IMR-90 (cell line): ENCODE data around the gene KCTD8. TPM values are rescaled to one million over a fixed set of nuclear protein-coding genes. Genes with fewer than 3 reads are reported as not detected.

ENCODE experiments used
- ATAC-seq: fragments of 200-7000 bp; cut with Tn5 transposase; 2 replicates; pipeline ENCODE4 v1.9.1; 2020; ENCODE audit warnings: low read depth, mild to moderate bottlenecking, moderate library complexity
- BruUV-seq: library from RNA; stranded (reverse); fragments of 400-500 nt; replicated peaks from 2 replicates; lab custom pipeline; 2021; lab: Mats Ljungman, UMichigan
- CTCF ChIA-PET: fragments of 300-600 bp; formaldehyde crosslinking; extraction: SDS; loops from one replicate; lab custom pipeline; 2021; ENCODE audit warnings: antibody characterized with exemption; lab: Yijun Ruan, JAX
- POLR2A ChIA-PET: fragments of 300-600 bp; sonication (Branson Sonifier 250); formaldehyde crosslinking; loops from one replicate; lab custom pipeline; 2022; ENCODE audit warnings: antibody characterized with exemption; ENCODE audit not compliant: unreplicated experiment; lab: Charles Lee
- DNase-seq: peaks from one replicate; pipeline ENCODE4 v3.0.0; 2013
- H2AFZ ChIP-seq: replicated peaks from 2 replicates; pipeline ENCODE3; 2013; ENCODE audit warnings: low read length, mild to moderate bottlenecking; ENCODE audit not compliant: poor library complexity
- H2AK5ac ChIP-seq: 2 replicates; pipeline ENCODE4 v1.6.1; 2013; ENCODE audit warnings: low read depth, low read length, inconsistent platforms
- H2AK9ac ChIP-seq: replicated peaks from 2 replicates; pipeline ENCODE3; 2013; ENCODE audit warnings: mild to moderate bottlenecking, low read depth, low read length, moderate library complexity; ENCODE audit not compliant: poor library complexity
- H2BK120ac ChIP-seq: 2 replicates; pipeline ENCODE4 v1.6.1; 2013; ENCODE audit warnings: low read depth, low read length, inconsistent platforms
- H2BK15ac ChIP-seq: 3 replicates; pipeline ENCODE4 v1.6.1; 2013; ENCODE audit warnings: low read depth, low read length, inconsistent platforms
- H2BK20ac ChIP-seq: 2 replicates; pipeline ENCODE4 v1.6.1; 2013; ENCODE audit warnings: low read depth, mild to moderate bottlenecking, inconsistent platforms, low read length, moderate library complexity
- H2BK5ac ChIP-seq: 2 replicates; pipeline ENCODE4 v1.6.1; 2013; ENCODE audit warnings: mild to moderate bottlenecking, low read depth, low read length, inconsistent platforms; ENCODE audit not compliant: poor library complexity, severe bottlenecking
- H3K14ac ChIP-seq: replicated peaks from 2 replicates; pipeline ENCODE4 v1.6.1; 2013; ENCODE audit warnings: low read depth, low read length, inconsistent platforms
- H3K18ac ChIP-seq: 2 replicates; pipeline ENCODE4 v1.6.1; 2013; ENCODE audit warnings: low read depth, low read length, control low read depth
- H3K23ac ChIP-seq: 2 replicates; pipeline ENCODE4 v1.6.1; 2013; ENCODE audit warnings: low read depth, low read length, inconsistent platforms
- H3K27ac ChIP-seq: 2 replicates; pipeline ENCODE4 v1.5.1; 2013; ENCODE audit warnings: mild to moderate bottlenecking, control low read depth, low read length; ENCODE audit not compliant: insufficient read depth
- H3K27me3 ChIP-seq: 2 replicates; pipeline ENCODE4 v1.6.1; 2013; ENCODE audit warnings: low read length; ENCODE audit not compliant: control insufficient read depth, insufficient read depth
- H3K36me3 ChIP-seq: 2 replicates; pipeline ENCODE4 v1.6.1; 2013; ENCODE audit warnings: low read length, mixed read lengths; ENCODE audit not compliant: control insufficient read depth, insufficient read depth
- H3K4ac ChIP-seq: 2 replicates; pipeline ENCODE4 v1.6.1; 2013; ENCODE audit warnings: low read depth, low read length, inconsistent platforms
- H3K4me1 ChIP-seq: 2 replicates; pipeline ENCODE4 v1.6.1; 2013; ENCODE audit warnings: low read length, mixed read lengths; ENCODE audit not compliant: control insufficient read depth, insufficient read depth
- H3K4me2 ChIP-seq: 2 replicates; pipeline ENCODE4 v1.6.1; 2013; ENCODE audit warnings: low read depth, mild to moderate bottlenecking, control low read depth, low read length, moderate library complexity
- H3K4me3 ChIP-seq: 2 replicates; pipeline ENCODE4 v1.5.1; 2013; ENCODE audit warnings: low read depth, mild to moderate bottlenecking, control low read depth, low read length, moderate library complexity; ENCODE audit not compliant: insufficient read depth
- H3K56ac ChIP-seq: 2 replicates; pipeline ENCODE4 v1.6.1; 2013; ENCODE audit warnings: low read length, inconsistent platforms; ENCODE audit not compliant: insufficient read depth; ENCODE audit errors: extremely low read depth
- H3K79me1 ChIP-seq, 2 experiments: 2 replicates each; pipeline ENCODE4 v1.6.1; 2013; ENCODE audit warnings: low read length in 2 of 2, inconsistent platforms in 1 of 2, low read depth in 1 of 2
- H3K9ac ChIP-seq: 2 replicates; pipeline ENCODE4 v1.6.1; 2013; ENCODE audit warnings: low read depth, low read length, control low read depth
- H3K9me1 ChIP-seq: 2 replicates; pipeline ENCODE4 v1.6.1; 2013; ENCODE audit warnings: low read length, inconsistent platforms; ENCODE audit not compliant: insufficient read depth
- H3K9me3 ChIP-seq: 2 replicates; pipeline ENCODE4 v1.6.1; 2013; ENCODE audit warnings: low read length; ENCODE audit not compliant: control insufficient read depth, insufficient read depth
- H4K20me1 ChIP-seq: 2 replicates; pipeline ENCODE4 v1.6.1; 2013; ENCODE audit warnings: low read length, inconsistent platforms; ENCODE audit not compliant: insufficient read depth
- H4K5ac ChIP-seq: 2 replicates; pipeline ENCODE4 v1.6.1; 2013; ENCODE audit warnings: mild to moderate bottlenecking, low read depth, low read length, control low read depth
- H4K8ac ChIP-seq, 2 experiments: 2 replicates each; pipeline ENCODE4 v1.6.1; 2013; ENCODE audit warnings: low read depth in 2 of 2, low read length in 2 of 2, control low read depth in 1 of 2, inconsistent platforms in 1 of 2
- H4K91ac ChIP-seq: 2 replicates; pipeline ENCODE4 v1.6.1; 2013; ENCODE audit warnings: low read depth, low read length, inconsistent platforms; ENCODE audit not compliant: insufficient read depth
- CEBPB ChIP-seq: IDR thresholded peaks from 2 replicates; pipeline ENCODE4 v1.6.1; 2012; ENCODE audit warnings: low read depth, low read length, improper control_type of control experiment
- CHD1 ChIP-seq: IDR thresholded peaks from 2 replicates; pipeline ENCODE4 v1.6.1; 2012; ENCODE audit warnings: low read depth, low read length, improper control_type of control experiment
- CTCF ChIP-seq: conservative IDR thresholded peaks from 2 replicates; pipeline ENCODE4 v1.5.1; 2012; ENCODE audit warnings: mild to moderate bottlenecking, low read depth, low read length, improper control_type of control experiment
- ELK1 ChIP-seq: fragments of 150-350 bp; IDR thresholded peaks from 2 replicates; pipeline ENCODE4 v1.6.1; 2016; ENCODE audit warnings: low read depth, mild to moderate bottlenecking, low read length, moderate library complexity, borderline replicate concordance
- FOS ChIP-seq: fragments of 150-350 bp; IDR thresholded peaks from 2 replicates; pipeline ENCODE4 v1.6.1; 2016; ENCODE audit warnings: low read depth, low read length
- MAFK ChIP-seq: IDR thresholded peaks from 2 replicates; pipeline ENCODE4 v1.6.1; 2012; ENCODE audit warnings: low read depth, low read length, improper control_type of control experiment
- MAZ ChIP-seq: IDR thresholded peaks from 2 replicates; pipeline ENCODE4 v1.6.1; 2012; ENCODE audit warnings: low read depth, mild to moderate bottlenecking, low read length, improper control_type of control experiment, moderate library complexity, borderline replicate concordance
- MXI1 ChIP-seq: IDR thresholded peaks from 2 replicates; pipeline ENCODE4 v1.6.1; 2012; ENCODE audit warnings: low read depth, mild to moderate bottlenecking, low read length, moderate library complexity, borderline replicate concordance
- POLR2A ChIP-seq: IDR thresholded peaks from 2 replicates; pipeline ENCODE4 v1.6.1; 2012; ENCODE audit warnings: mild to moderate bottlenecking, low read depth, low read length
- RAD21 ChIP-seq: IDR thresholded peaks from 2 replicates; pipeline ENCODE4 v1.6.1; 2012; ENCODE audit warnings: low read length, improper control_type of control experiment
- RCOR1 ChIP-seq: IDR thresholded peaks from 2 replicates; pipeline ENCODE4 v1.6.1; 2012; ENCODE audit warnings: mild to moderate bottlenecking, low read length, improper control_type of control experiment; ENCODE audit not compliant: insufficient replicate concordance
- RFX5 ChIP-seq: IDR thresholded peaks from 2 replicates; pipeline ENCODE4 v1.8.0; 2012; ENCODE audit warnings: low read depth, mild to moderate bottlenecking, low read length, moderate library complexity
- SMC3 ChIP-seq: fragments of 150-350 bp; IDR thresholded peaks from 2 replicates; pipeline ENCODE4 v1.6.1; 2016; ENCODE audit warnings: low read depth, mild to moderate bottlenecking, antibody characterized with exemption, low read length, moderate library complexity
- USF2 ChIP-seq: fragments of 150-350 bp; IDR thresholded peaks from 2 replicates; pipeline ENCODE4 v1.6.1; 2017; ENCODE audit warnings: mild to moderate bottlenecking, antibody characterized with exemption, low read length, low read depth
- WGBS, 2 experiments: methylation state at CpG; one replicate each; pipeline versions ENCODE4 v1.1.5 to v1.1.7; 2013; ENCODE audit warnings: missing lambda C conversion rate in 2 of 2; ENCODE audit not compliant: insufficient read length in 1 of 2; ENCODE audit errors: extremely low coverage in 2 of 2; 5-methylcytosine and 5-hydroxymethylcytosine counted together
- dilution Hi-C: fragments of 300-500 bp; cut with HindIII; formaldehyde crosslinking; loops from one replicate; pipeline ENCODE4 v1.14.3; 2018; ENCODE audit warnings: low sequenced_read_pairs; ENCODE audit not compliant: unreplicated experiment
- in situ Hi-C: fragments of 300-500 bp; cut with MboI; formaldehyde crosslinking; loops from 3 replicates; pipeline ENCODE4 v1.14.3; 2019; ENCODE audit warnings: low sequenced_read_pairs, inconsistent platforms, mixed read lengths
- intact Hi-C: fragments of 100-400 bp; cut with micrococcal nuclease; formaldehyde crosslinking; loops from 2 replicates; pipeline ENCODE4 v1.10.0; 2022
- polyA plus RNA-seq, 3 experiments: library from polyadenylated mRNA; depleted of rRNA; stranded (reverse); fragments of >200 nt; gene quantifications; 2 replicates each; pipeline ENCODE4 v1.2.3, GENCODE V29; 2012; ENCODE audit warnings: low replicate concordance in 1 of 3
- total RNA-seq: library from RNA; depleted of rRNA; stranded (reverse); fragments of >200 nt; gene quantifications from 2 replicates; pipeline ENCODE4 v1.2.3, GENCODE V29; 2012

Gene KCTD8
- total and polyA plus RNA-seq, 2 of the 4 experiments (the other 2 are of a cell fraction): 0.03 TPM; not detected in 1

GRCh38 chr4:44425614-44426208, 22.9 kb downstream of the KCTD8 start:
- H3K14ac ChIP-seq: no peak overlapping the region
- dilution Hi-C loops: no loop called here
- no peak overlapping the region for H2BK20ac ChIP-seq
- no peak overlapping the region for H3K23ac ChIP-seq
- no peaks in the 10 kb centered on the region for H3K36me3 ChIP-seq
- in situ Hi-C loops: no loop called here
- H4K20me1 ChIP-seq: no peaks in the 10 kb centered on the region
- no peaks in the 10 kb centered on the region for H3K27me3 ChIP-seq
- H2BK5ac ChIP-seq: no peak overlapping the region
- no peak overlapping the region for H3K4me3 ChIP-seq
- POLR2A ChIA-PET: no interaction called here
- H2AK9ac ChIP-seq: no peak overlapping the region
- H4K5ac ChIP-seq: no peak overlapping the region
- H3K9me1 ChIP-seq: no peaks in the 10 kb centered on the region
- no peaks in the 10 kb centered on the region for H3K4me1 ChIP-seq
- BruUV-seq: no TSS peak
- H2AK5ac ChIP-seq: no peak overlapping the region
- H3K56ac ChIP-seq: no peak overlapping the region
- no peak overlapping the region for H3K27ac ChIP-seq
- no peak overlapping the region for H2BK15ac ChIP-seq
- H3K18ac ChIP-seq: no peak overlapping the region
- no CpG with 5 or more reads among the region's 2 CpGs for WGBS, 2 experiments
- no peak overlapping the region for H4K91ac ChIP-seq
- no peak overlapping the region for H2BK120ac ChIP-seq
- no peak overlapping the region for H2AFZ ChIP-seq
- no peaks in the 10 kb centered on the region for H3K79me1 ChIP-seq
- H3K4ac ChIP-seq: no peak overlapping the region
- TF ChIP-seq USF2 (no peak), ELK1 (no peak), CEBPB (no peak), FOS (no peak), CHD1 (no peak), MAFK (no peak), MAZ (no peak), POLR2A (no peak), CTCF (peak; percentile 43; the same call in 1 of the 2 replicates), RCOR1 (no peak), RFX5 (no peak), MXI1 (no peak), SMC3 (peak; percentile 28; the same call in 1 of the 2 replicates), RAD21 (peak; percentile 53)
- CTCF ChIA-PET: no interaction called here
- H3K9ac ChIP-seq: no peak overlapping the region
- no peak for ATAC-seq
- DNase-seq: peak; percentile 2
- H3K4me2 ChIP-seq: no peak overlapping the region
- no peak overlapping the region for H4K8ac ChIP-seq
- intact Hi-C loops: no loop called here
- H3K9me3 ChIP-seq: no peaks in the 10 kb centered on the region
